Stimulated activated CD8-positive, alpha-beta memory T cell treated with anti-CD3 and anti-CD28 coated beads, Interleukin-15, amount 100 ng/mL, for 1 hour (primary cell): Measurements from ENCODE around the gene CPEB4.

Experiments
- DNase-seq: peaks from one replicate; pipeline ENCODE4 v3.0.0-alpha.2; 2020; ENCODE audit warnings: low read depth

The CPEB4 gene

DNA sequence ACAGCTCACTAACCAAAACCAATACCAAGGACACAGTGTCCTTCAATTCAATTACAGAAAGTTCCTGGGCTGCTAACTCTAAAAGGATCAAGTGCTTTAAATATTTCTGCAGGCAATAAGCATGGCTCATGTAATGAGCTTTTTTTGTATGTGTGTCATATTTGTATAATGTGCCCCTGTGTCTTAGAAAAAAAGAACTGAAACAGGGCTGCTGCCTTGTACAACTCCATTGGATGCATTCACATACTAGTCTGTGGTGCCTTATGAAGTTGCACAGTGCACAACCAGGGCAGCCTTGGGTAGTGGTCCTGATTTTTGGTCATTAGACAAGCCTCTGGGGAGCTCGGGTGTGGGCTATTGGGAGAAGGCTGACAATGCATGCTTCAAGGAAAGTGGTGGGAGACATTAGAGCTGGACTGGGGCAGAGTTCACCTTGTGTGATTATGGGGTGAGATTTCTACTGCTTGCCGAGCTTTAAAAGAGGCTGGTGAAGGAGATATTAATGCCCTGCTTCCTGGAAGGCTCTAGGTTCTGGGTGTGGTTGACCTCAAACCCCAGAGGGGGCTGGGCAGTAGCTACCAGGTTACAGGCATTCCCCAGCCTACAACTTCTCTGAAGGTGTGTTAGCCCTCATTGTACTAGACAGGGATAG, 3.6 kb upstream of the CPEB4 start:
- no peak for DNase-seq

- no peak for DNase-seq
These were observed 3.1 kb upstream of the CPEB4 start for GRCh38 chr5:173885054-173885443.

DNA sequence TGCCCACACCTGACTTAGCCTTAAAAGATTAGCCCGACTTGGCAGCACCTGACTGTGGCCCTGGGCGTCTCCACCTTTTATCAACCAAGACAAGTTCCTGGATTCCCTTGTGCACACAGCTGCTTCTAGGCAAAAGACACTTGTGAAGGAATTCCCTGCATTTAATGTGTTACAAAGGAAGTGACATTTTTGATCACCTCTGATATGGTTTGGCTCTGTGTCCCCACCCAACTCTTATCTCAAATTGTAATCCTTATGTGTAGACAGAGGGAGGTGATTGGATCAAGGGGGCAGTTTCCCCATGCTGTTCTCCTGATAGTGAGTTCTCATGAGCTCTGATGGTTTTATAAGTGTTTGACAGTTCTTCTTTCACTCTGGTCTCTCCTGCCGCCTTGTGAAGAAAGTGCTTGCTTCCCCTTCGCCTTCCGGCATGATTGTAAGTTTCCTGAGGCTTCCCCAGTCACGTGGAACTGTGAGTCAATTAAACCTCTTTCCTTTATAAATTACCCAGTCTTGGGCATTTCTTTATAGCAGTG, 2.6 kb upstream of the CPEB4 start:
- no peak for DNase-seq

DNA sequence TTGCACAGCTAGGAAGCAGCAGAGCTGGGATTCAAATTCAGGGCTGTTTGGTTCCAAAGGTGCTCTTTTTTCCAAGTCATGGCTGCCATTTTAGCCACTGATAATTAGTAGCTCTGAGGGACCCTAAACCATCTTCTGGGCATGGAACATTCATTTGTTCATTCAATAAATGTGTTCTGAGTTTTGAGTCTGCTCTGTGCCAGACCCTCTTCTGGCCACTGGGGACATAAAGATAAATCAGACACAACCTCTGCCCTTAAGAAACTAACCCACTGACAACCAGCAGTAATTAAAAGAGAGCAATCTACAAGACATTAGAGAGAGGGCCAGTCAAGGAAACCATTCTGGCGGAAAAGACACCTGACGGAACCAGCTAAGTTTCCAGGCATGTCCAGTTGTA, 2.0 kb upstream of the CPEB4 start:
- no peak for DNase-seq

GRCh38 chr5:173888473-173889131, 453 bp downstream of the CPEB4 start:
- no peak for DNase-seq

- no peak for DNase-seq
These were observed 2.2 kb downstream of the CPEB4 start for GRCh38 chr5:173890195-173890991.

DNA sequence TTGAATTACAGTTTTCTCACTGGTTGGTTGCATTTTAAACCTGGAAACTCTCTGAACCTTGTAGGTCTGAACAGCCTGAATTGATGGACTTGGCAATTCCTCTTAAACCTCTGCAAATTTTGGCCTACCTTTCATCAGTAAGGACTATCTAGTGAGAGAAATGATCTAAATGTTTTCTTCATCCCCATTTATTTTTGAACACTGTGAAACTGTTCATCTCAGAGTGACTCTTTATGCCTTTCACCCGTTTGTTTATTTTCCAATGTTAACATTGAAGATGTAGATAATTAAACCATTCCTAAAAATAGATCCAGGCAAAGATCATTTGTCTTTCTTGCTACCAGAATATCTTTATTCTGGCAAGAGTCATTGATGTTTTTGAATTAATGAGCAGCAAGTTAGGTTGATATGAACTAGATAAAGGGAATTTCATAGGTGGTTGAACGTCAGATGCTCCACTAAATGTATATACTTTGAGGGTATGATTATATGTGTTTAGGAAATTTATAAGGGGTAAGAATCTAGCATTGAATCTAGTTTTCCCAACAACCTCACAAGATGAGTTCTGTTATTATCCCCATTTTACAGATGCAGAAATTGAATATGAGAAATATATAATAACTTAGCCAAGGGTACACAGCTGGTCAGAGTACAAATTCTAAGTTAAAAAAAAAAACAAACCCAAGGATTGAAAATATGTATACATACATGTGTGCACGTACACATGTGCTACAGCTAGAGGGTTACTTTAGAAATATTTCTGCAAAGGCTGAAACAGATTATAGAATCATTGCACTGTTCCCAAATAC, 3.4 kb downstream of the CPEB4 start:
- no peak for DNase-seq

DNA sequence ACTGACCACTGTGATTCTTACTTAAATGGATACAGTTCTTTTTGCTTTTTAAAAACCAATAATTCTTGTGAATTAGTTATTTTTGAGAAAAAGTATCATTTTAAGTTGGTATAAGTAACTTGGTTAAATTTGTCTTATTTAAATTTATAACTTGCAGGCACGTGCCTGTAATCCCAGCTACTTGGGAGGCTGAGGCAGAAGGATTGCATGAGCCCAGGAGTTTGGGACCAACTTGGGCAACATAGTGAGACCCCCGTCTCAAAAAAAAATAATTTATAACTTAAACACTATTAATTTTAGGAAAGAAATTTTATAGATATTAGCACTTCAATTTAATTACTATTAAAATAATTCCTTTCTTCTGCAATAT, 5.0 kb downstream of the CPEB4 start:
- DNase-seq: no peak

DNA sequence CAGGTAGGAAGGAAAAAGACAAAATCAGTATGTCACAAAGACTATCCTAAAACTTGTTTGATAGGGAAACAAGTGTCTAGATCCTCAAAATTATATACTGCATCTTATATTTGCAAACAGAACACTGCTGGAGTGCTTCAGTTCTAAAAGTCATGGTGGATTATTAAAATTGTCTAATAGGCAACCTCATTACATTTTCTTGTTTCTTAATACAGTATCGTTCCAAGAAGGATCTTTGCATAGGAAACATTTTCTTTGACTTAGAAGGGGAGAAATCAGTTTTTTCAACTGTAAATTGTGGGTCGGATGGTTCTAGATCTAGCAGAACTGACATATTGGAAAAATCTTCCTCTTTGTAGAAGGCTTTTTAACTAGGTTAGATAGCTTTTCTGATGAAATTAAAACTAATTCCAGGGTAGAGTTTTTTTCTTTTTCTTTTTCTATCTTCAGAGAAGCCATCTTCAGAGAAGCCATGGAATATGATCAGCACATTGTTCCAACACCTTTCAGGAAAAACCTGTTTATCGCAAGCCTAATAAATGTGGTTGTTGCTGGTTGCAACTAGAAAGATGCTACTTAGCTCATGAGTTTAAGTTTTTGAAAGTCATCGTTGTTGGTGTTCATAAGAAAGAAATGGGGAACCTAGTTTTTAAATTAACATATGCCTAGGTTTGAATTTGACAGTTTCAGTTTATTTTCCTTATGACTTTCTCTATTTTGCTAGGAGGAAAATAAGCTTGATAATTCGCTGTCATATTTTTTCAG, 7.4 kb downstream of the CPEB4 start:
- no peak for DNase-seq

DNA sequence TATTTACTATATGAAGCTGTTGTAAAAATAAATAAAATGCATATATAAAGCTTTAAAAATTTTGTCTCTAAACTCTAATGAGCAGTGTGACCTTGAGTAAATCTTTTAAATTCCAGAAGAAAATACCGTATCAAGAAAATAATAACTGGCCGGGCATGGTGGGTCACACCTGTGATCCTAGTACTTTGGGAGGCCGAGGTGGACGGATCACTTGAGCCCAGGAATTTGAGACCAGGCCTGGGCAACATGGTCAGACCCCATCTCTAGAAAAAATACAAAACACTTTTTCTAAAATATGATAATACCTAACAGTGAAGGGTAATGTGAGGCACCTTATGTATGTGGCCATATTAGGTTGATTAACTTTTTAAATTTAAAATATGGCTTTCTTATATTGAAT, 8.5 kb downstream of the CPEB4 start:
- no peak for DNase-seq

- no peak for DNase-seq
These were observed 13.6 kb downstream of the CPEB4 start for GRCh38 chr5:173901705-173902104.

GRCh38 chr5:173902334-173902733, 14.2 kb downstream of the CPEB4 start:
- no peak for DNase-seq

- DNase-seq: no peak
These were observed 14.6 kb downstream of the CPEB4 start for GRCh38 chr5:173902743-173903142.

GRCh38 chr5:173903396-173904140, 15.4 kb downstream of the CPEB4 start:
- no peak for DNase-seq

- DNase-seq: no peak
These were observed 16.0 kb downstream of the CPEB4 start for GRCh38 chr5:173904151-173904550.

- DNase-seq: no peak
These were observed 19.1 kb downstream of the CPEB4 start for GRCh38 chr5:173907284-173907683.

GRCh38 chr5:173907686-173908371, 19.7 kb downstream of the CPEB4 start:
- DNase-seq: no peak

DNA sequence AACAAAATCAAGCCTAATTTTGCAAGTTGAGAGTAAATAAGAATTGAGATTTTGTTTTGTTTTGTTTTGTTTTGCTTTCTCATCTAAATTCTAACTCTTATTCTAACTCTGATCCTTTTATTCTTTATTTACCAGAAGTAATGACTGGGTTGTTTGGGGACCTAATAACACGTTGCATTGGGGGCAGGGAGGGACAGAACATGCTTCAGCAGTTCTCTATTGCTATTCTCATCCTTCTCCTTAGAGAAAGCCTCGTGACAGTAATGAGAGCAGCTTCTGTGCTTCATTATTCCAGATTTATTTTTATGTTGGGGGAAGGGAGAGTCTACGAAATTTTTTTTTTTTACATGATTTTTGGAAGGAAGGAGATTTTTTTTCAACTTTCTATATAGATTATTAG, 21.1 kb downstream of the CPEB4 start:
- DNase-seq: no peak

- no peak for DNase-seq
These were observed 22.1 kb downstream of the CPEB4 start for GRCh38 chr5:173910215-173910614.

- no peak for DNase-seq
These were observed 23.5 kb downstream of the CPEB4 start for GRCh38 chr5:173911623-173912022.
